Measurements from ENCODE around the gene SNAPC4. TPM values are rescaled to one million over a fixed set of nuclear protein-coding genes. Genes with fewer than 3 reads are reported as not detected.

The SNAPC4 gene
- total and polyA plus RNA-seq, 3 donors from 2014 or later: 21.2 to 35.9 (median 29.5) TPM

DNA sequence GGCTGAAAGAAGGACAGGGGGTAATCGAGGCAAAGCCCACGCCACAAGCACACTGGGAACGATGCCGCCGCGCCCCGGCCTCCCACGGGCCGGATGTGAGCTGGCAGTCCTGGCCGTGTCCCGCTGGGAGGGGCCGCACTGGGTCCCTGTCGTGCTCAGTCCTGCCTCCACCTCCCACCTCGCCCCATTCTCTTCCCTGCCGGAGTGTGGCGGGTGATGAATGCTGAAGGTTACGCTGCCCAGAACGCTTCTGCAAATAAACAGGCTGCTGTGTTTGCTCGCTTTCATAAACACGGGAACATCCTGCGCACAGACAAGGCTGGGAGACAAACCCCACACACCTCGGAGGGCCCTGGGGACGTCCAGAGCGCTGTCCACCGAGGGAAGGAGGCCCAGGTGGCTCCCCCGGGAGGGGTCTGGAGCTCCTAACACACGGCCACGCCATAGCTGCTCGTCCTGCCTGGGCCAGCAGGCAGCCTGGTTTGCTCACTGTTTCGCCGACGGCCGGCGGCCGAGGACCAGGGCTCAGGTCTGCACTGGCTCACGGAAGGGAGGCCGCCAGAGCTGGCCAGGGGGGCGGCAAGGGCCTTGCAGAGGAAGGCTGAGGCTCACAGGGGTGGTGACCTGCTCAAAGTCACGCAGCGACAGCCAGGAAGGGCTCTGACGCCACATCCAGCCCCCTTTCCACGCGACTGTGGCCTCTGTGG lies 38.8 kb downstream of the SNAPC4 start:
- 76 to 82% methylated on average over 24 to 43 of the region's 43 CpGs for WGBS, 2 donors
- no peak overlapping the region for H3K4me3 ChIP-seq
- H3K36me3 ChIP-seq (ENCODE audit: low read depth, missing control alignments): no peaks in the 10 kb centered on the region
- DNase-seq: no peak
- no peaks in the 10 kb centered on the region for H3K27me3 ChIP-seq
- H3K4me1 ChIP-seq: peaks cover 7% of the 10 kb centered on the region
- no peaks in the 10 kb centered on the region for H3K9me3 ChIP-seq
- TF ChIP-seq POLR2A (IDR thresholded peaks at IDR 0.05): no peak
- no peak for TF ChIP-seq CTCF (IDR thresholded peaks at IDR 0.05)
- intact Hi-C loops (cut with DNase I; ENCODE audit: low total_unique reads): no loop called here
- peak overlapping the region in 1 of 2 donors; percentile 19 for H3K27ac ChIP-seq

GRCh38 chr9:136359774-136360718 lies 39.9 kb downstream of the SNAPC4 start:
- Histone ChIP-seq H3K9me3 (no peaks in the 10 kb centered on the region), H3K27ac (no peak overlapping the region), H3K27me3 (no peaks in the 10 kb centered on the region), H3K36me3 (ENCODE audit: low read depth, missing control alignments) (no peaks in the 10 kb centered on the region), H3K4me3 (no peak overlapping the region), H3K4me1 (peaks cover 12% of the 10 kb centered on the region)
- TF ChIP-seq CTCF (IDR thresholded peaks at IDR 0.05) (no peak), POLR2A (IDR thresholded peaks at IDR 0.05) (no peak)
- intact Hi-C loops (cut with DNase I; ENCODE audit: low total_unique reads): loop anchor here (10.0 kb wide), 1 partner anchor 1655 kb away; no protein-coding TSS in a partner anchor
- no peak for DNase-seq
- WGBS, 2 donors: 76 to 79% methylated on average over 17 to 36 of the region's 38 CpGs

DNA sequence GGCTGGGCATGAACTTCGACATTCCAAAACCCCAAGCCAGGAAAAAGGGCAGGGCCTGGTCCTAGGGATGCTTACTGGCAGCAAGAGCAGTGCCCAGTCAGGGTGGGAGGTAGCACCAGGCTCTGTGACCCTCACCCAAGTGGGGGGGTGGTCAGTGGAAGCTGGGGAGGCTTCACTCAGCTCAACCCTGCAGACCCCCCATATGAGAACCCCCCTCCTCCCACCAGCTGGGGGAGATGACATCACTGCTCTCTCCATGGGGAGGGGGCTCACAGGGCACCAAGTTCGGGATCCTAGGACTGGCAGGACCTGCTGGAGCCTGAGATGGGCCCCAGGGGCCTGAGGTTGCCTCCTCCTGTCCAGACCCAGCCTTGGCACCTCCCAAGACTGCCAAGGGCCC lies 41.1 kb downstream of the SNAPC4 start:
- H3K4me1 ChIP-seq: peaks cover 18% of the 10 kb centered on the region
- no peak for TF ChIP-seq CTCF (IDR thresholded peaks at IDR 0.05)
- TF ChIP-seq POLR2A (IDR thresholded peaks at IDR 0.05): no peak
- no peak for DNase-seq
- intact Hi-C loops (cut with DNase I; ENCODE audit: low total_unique reads): loop anchor here (10.0 kb wide), 1 partner anchor 1654 kb away; no protein-coding TSS in a partner anchor
- no peaks in the 10 kb centered on the region for H3K36me3 ChIP-seq (ENCODE audit: low read depth, missing control alignments)
- no peaks in the 10 kb centered on the region for H3K9me3 ChIP-seq
- no peak overlapping the region for H3K4me3 ChIP-seq
- H3K27me3 ChIP-seq: no peaks in the 10 kb centered on the region
- no peak overlapping the region for H3K27ac ChIP-seq
- 77 to 89% methylated on average over 1 to 2 of the region's 2 CpGs for WGBS, 2 donors

DNA sequence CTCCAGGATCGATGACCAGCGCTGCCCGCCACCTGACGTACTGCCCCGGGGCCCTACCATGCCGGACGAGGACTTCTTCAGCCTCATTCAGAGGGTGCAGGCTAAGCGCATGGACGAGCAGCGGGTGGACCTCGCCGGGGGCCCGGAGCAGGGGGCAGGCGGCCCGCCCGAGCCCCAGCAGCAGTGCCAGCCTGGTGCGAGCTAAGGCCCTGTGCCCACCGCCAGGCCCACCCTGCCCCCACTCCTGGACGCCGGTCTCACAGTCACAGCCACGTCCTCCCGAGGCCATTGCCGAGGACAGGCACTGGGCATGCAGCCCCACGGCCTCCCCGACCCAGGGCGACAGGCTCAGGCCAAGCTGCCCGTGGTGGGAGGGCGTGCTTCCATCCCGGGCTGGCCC lies 42.0 kb downstream of the SNAPC4 start:
- Histone ChIP-seq H3K4me3 (no peak overlapping the region), H3K27ac (no peak overlapping the region), H3K4me1 (peaks cover 25% of the 10 kb centered on the region), H3K27me3 (no peaks in the 10 kb centered on the region), H3K9me3 (no peaks in the 10 kb centered on the region), H3K36me3 (ENCODE audit: low read depth, missing control alignments) (no peaks in the 10 kb centered on the region)
- intact Hi-C loops (cut with DNase I; ENCODE audit: low total_unique reads): loop anchor here (10.0 kb wide), 1 partner anchor 1653 kb away; no protein-coding TSS in a partner anchor
- DNase-seq: no peak
- TF ChIP-seq POLR2A (IDR thresholded peaks at IDR 0.05): no peak
- no peak for TF ChIP-seq CTCF (IDR thresholded peaks at IDR 0.05)
- WGBS, 2 donors: 89 to 93% methylated on average over 14 to 29 of the region's 29 CpGs

Measured in testis (tissue), 3 donors.